Ovary (tissue), 3 donors: Measurements from ENCODE around the gene HIVEP1.

Source experiments
- CTCF ChIP-seq, 3 donors: fragments of 450-650 bp in 2 of 3; fragments of 200-600 bp in 1 of 3; IDR thresholded peaks; one replicate each; pipeline versions ENCODE4 v1.5.1 to v1.8.0; 2016 to 2022; ENCODE audit warnings: antibody characterized with exemption in 3 of 3, mild to moderate bottlenecking in 1 of 3
- POLR2A ChIP-seq: fragments of 450-650 bp; IDR thresholded peaks from one replicate; pipeline ENCODE4 v1.6.1; 2017; ENCODE audit warnings: antibody characterized with exemption, mild to moderate bottlenecking, moderate library complexity
- donor health status: DM: no; HTN: no; CAD: no.

GRCh38 chr6:12001706-12002435 lies 10.2 kb upstream of the HIVEP1 start:
- TF ChIP-seq CTCF (IDR thresholded peaks at IDR 0.05) (no peak), POLR2A (no peak)
